Measurements from ENCODE around the gene ISG15.
"Not testable (repeated sequence)": the region's sequence is repeated elsewhere in the genome, so short reads cannot be mapped to it uniquely, and the experiment has no call there.

Gene ISG15

GRCh38 chr1:1026599-1027413 is 13.5 kb downstream of the ISG15 start:
- in situ Hi-C loops (cut with HindIII; ENCODE audit: low sequenced_read_pairs), result no loop called here

GRCh38 chr1:1027791-1028190 is 14.5 kb downstream of the ISG15 start:
- in situ Hi-C loops (cut with HindIII; ENCODE audit: low sequenced_read_pairs), result no loop called here

GRCh38 chr1:1030867-1031658 is 17.8 kb downstream of the ISG15 start:
- in situ Hi-C loops (cut with HindIII; ENCODE audit: low sequenced_read_pairs), result not testable (repeated sequence)

- in situ Hi-C loops (cut with HindIII; ENCODE audit: low sequenced_read_pairs), result no loop called here
These were observed 18.4 kb downstream of the ISG15 start for GRCh38 chr1:1031659-1032235.

- in situ Hi-C loops (cut with HindIII; ENCODE audit: low sequenced_read_pairs), result no loop called here
These were observed 19.1 kb downstream of the ISG15 start for GRCh38 chr1:1032424-1032823.

GRCh38 chr1:1033009-1033587 is 19.8 kb downstream of the ISG15 start:
- in situ Hi-C loops (cut with HindIII; ENCODE audit: low sequenced_read_pairs), result no loop called here

- in situ Hi-C loops (cut with HindIII; ENCODE audit: low sequenced_read_pairs), result no loop called here
These were observed 20.6 kb downstream of the ISG15 start for GRCh38 chr1:1033731-1034438.

GRCh38 chr1:1034439-1034781 is 21.1 kb downstream of the ISG15 start:
- in situ Hi-C loops (cut with HindIII; ENCODE audit: low sequenced_read_pairs), result no loop called here

- in situ Hi-C loops (cut with HindIII; ENCODE audit: low sequenced_read_pairs), result no loop called here
These were observed 22.1 kb downstream of the ISG15 start for GRCh38 chr1:1035291-1035943.

- in situ Hi-C loops (cut with HindIII; ENCODE audit: low sequenced_read_pairs), result no loop called here
These were observed 24.4 kb downstream of the ISG15 start for GRCh38 chr1:1037366-1038327.

GRCh38 chr1:1038694-1039093 is 25.4 kb downstream of the ISG15 start:
- in situ Hi-C loops (cut with HindIII; ENCODE audit: low sequenced_read_pairs), result no loop called here

- in situ Hi-C loops (cut with HindIII; ENCODE audit: low sequenced_read_pairs), result no loop called here
These were observed 26.0 kb downstream of the ISG15 start for GRCh38 chr1:1039145-1039910.

- in situ Hi-C loops (cut with HindIII; ENCODE audit: low sequenced_read_pairs), result no loop called here
These were observed 27.0 kb downstream of the ISG15 start for GRCh38 chr1:1040004-1040991.

GRCh38 chr1:1041092-1041523 is 27.8 kb downstream of the ISG15 start:
- in situ Hi-C loops (cut with HindIII; ENCODE audit: low sequenced_read_pairs), result no loop called here

- in situ Hi-C loops (cut with HindIII; ENCODE audit: low sequenced_read_pairs), result no loop called here
These were observed 28.6 kb downstream of the ISG15 start for GRCh38 chr1:1041873-1042272.

GRCh38 chr1:1042835-1043234 is 29.5 kb downstream of the ISG15 start:
- in situ Hi-C loops (cut with HindIII; ENCODE audit: low sequenced_read_pairs), result no loop called here

- in situ Hi-C loops (cut with HindIII; ENCODE audit: low sequenced_read_pairs), result no loop called here
These were observed 30.1 kb downstream of the ISG15 start for GRCh38 chr1:1043411-1043810.
